GM21576 (cell line): ENCODE results near the gene PALM.
"Not testable (repeated sequence)": the region's sequence is repeated elsewhere in the genome, so short reads cannot be mapped to it uniquely, and the experiment has no call there.

ENCODE experiments used
- ATAC-seq: cut with Tn5 transposase; IDR thresholded peaks from one replicate; pipeline ENCODE4 v1.9.1; 2021; ENCODE audit warnings: mild to moderate bottlenecking, moderate library complexity; ENCODE audit not compliant: unreplicated experiment

PALM gene

DNA sequence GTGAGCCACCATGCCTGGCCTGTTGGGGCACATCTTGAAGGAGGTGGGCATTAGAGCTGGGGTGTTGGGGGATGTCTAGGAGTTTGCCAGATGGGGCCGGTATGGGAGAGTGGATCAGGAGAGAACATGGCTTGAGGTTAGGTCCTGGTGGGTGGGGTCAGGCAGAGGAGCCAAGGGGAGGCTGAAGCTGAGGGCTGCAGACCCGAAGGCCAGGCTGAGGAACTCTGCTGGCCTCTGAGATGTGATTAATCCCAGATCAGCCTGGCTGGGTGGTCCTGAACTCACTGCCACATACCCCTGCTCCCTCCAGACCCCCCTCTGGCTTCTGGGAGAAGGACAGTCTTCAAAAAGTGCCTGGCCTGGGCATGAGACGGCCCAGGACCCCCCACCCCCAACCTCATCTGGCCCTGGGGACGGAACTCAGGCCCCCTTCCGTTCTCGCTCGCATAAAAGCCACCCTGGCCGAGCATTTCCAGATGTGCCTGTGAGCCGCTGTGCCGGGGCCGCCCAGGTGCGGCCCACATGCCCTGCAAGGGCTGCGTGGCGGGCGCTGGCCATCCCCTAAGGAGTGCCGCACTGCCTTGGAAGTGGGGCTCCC lies 29.8 kb upstream of the PALM start:
- ATAC-seq, result no peak

DNA sequence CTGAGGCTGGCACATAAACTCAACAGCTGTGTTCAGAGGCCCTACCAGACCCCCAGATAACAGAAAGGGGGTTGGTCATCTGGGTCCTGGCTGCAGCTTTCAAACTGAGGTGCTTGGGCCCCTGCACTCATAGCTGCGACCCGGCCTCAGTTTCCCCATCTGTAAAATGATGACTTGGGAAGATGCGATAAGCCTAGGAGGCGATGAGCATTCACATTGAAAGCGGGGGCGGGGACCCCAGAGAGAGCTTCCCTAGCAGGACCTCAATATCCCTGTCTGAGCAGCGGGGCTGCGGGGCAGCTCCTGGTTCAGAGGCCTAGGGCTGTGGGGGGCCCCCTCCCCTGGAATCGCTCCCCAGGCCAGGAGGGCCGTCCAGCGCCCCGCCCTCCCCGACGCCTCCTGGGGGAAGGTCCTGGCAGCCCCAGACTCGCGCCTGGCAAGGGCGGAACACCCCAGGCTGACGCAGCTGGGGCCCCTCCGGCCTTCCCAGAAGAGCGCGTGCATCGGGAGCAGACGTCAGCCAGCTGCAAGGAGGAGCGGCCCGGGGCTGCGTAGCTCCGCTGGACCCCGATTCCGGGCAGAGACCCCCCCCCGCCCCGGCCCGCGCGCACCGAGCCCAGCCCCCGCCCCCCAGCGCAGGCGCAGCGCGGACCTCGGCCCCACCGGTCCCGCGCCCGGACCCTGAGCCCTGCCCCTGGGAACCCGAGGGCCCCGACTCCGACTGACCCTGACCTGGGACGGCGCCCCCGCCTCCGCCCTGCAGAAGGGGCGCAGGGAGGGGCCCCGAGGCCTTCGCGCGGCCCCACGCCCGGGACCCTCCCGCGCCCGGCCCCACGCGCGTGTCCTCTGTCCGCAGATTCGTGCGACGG lies 29.1 kb upstream of the PALM start:
- peak; percentile 6 for ATAC-seq

DNA sequence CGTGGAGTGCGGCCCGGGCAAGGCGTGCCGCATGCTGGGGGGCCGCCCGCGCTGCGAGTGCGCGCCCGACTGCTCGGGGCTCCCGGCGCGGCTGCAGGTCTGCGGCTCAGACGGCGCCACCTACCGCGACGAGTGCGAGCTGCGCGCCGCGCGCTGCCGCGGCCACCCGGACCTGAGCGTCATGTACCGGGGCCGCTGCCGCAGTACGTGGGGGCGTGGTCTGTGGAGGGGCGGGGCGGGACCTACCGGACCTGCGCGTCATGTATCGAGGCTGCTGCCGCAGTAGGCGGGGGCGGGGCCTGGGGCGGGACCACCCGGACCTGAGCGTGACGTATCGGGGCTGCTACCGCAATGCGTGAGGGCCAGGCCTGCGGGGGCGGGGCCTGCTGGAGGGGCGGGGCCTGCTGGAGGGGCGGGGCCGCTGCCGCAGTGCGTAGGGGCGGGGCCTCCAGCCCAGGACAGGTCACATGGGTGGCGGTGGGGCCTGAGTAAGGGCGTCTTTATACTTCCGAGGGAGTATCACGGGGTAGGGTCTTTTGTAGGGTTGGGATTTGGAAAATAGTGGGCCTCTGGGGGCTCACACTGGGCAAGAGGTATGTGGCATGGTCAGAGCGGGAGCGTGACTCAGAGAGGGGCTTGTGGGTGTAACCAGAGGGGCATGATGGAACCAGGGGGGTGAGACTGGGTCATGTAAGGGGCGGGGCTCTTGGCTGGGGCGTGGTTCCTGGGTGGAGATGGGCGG lies 28.3 kb upstream of the PALM start:
- ATAC-seq, result peak; percentile 57

DNA sequence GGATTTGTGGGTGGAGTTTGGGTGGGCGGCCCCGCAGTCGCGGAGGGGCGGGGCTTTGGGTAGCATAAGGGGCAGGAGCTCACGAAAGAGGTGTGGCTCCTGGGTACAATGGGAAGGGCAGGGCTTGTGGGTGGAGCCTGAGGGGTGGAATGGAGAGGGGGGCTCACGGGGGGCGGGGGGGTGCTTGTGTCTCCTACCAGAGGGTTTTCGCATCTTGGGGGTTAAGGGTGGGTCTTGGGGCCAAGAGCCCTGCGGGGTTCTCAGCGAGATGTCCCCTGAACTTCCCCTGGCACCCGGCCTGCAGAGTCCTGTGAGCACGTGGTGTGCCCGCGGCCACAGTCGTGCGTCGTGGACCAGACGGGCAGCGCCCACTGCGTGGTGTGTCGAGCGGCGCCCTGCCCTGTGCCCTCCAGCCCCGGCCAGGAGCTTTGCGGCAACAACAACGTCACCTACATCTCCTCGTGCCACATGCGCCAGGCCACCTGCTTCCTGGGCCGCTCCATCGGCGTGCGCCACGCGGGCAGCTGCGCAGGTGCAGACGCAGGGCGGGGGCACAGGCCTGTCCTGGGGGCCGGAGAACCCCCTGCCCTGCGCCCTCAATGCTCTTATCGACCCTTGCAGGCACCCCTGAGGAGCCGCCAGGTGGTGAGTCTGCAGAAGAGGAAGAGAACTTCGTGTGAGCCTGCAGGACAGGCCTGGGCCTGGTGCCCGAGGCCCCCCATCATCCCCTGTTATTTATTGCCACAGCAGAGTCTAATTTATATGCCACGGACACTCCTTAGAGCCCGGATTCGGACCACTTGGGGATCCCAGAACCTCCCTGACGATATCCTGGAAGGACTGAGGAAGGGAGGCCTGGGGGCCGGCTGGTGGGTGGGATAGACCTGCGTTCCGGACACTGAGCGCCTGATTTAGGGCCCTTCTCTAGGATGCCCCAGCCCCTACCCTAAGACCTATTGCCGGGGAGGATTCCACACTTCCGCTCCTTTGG lies 27.4 kb upstream of the PALM start:
- ATAC-seq, result no peak

DNA sequence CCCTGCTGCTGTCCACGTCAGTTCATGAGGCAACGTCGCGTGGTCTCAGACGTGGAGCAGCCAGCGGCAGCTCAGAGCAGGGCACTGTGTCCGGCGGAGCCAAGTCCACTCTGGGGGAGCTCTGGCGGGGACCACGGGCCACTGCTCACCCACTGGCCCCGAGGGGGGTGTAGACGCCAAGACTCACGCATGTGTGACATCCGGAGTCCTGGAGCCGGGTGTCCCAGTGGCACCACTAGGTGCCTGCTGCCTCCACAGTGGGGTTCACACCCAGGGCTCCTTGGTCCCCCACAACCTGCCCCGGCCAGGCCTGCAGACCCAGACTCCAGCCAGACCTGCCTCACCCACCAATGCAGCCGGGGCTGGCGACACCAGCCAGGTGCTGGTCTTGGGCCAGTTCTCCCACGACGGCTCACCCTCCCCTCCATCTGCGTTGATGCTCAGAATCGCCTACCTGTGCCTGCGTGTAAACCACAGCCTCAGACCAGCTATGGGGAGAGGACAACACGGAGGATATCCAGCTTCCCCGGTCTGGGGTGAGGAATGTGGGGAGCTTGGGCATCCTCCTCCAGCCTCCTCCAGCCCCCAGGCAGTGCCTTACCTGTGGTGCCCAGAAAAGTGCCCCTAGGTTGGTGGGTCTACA lies 25.9 kb upstream of the PALM start:
- no peak for ATAC-seq

DNA sequence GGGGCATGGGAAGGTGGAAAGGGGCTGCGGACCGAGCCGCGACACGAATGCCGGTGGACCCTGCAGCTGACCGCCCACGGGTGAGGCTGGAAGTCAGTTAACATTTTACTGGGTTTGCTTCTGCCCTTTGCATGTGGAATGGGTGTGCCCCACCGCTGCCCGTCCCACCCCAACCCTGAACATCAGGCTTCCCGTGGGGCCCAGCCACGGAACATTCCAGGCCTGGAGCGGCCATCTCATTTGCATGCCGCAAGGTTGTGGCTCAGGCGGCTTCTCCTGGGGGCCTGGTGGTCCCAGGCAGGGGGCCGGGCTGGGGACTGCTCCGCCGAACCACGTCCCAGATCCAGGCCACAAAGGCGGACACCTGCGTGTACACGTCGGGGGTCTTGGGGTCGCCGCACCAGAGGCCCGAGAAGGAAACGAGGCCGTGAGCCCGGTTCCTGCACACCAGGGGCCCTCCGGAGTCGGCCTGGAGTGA lies 23.2 kb upstream of the PALM start:
- ATAC-seq, result no peak

DNA sequence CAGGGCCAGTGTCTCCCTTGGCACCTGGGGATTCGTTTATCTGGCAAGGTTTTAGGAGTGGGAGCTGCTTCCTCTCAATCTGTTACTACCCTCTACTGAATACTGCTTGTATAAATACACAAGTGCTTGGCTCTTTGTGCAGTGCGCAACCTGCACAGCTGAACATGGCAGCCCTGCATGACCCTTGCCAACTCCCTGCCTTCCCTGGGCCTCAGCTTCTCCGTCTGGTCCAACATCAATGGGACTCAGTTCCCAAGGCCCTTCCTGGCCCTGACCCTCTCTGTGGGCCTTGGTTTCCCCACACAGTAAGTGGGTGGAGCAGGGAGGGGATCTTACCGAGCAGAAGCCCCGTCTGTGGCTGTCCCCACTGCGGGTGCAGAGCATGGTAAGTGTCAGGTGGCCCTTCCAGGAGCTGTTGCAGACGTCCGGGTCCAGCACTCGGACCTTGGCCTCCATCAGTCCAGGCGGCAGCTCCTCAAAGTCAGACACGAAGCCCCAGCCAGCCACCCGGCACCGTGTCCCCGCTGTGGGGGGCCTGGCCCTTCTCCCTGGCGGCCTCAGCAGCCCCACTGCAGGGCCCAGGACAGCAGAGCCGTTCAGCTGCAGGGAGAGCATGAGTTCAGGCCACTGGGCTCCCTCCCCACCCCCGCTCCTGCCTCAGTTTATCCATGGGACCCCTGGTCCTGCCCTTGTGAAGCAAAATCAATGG lies 22.0 kb upstream of the PALM start:
- no peak for ATAC-seq

DNA sequence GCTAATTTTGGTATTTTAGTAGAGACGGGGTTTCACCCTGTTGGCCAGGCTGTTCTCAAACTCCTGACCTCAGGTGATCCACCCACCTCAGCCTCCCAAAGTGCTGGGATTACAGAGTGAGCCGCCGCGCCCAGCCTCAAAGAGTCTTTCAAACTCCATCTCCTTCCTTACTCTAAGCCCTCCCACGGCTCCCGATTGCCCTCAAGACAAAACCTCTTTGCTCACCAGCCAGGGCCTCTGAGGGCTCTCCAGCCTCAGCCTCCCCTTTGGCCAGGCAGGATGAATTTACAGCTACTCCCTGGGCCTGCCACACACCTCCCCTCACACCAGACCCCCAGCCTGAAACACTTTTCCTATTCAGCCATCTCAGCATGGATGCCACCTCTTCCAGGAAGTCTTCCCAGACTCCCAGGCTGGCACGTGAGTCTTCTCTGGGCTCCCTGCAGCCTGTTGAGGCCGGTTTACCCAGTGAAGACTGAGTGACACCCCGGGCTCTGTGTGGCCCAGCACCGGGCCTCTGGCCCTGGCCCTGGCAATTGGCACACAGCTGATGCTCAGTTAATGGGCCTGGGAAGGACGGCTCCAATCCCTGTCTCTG lies 21.1 kb upstream of the PALM start:
- no peak for ATAC-seq

DNA sequence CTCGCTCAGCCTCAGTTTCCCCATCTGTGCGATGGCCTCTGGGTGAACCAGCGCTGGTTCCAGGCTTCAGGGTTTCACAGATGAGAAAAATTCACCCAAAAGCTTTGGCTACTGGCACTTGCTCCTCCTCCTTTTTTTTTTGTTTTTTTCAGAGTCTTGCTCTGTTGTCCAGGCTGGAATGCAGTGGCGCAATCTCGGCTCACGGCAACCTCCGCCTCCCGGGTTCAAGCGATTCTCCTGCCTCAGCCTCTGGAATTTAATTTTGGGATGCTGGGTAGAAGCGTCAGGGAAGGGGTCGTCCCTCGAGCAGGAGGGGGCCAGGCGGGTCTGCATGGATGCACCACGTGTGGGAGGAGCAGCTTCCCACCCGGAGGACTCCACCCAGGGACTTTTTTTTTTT lies 20.5 kb upstream of the PALM start:
- ATAC-seq, result no peak

DNA sequence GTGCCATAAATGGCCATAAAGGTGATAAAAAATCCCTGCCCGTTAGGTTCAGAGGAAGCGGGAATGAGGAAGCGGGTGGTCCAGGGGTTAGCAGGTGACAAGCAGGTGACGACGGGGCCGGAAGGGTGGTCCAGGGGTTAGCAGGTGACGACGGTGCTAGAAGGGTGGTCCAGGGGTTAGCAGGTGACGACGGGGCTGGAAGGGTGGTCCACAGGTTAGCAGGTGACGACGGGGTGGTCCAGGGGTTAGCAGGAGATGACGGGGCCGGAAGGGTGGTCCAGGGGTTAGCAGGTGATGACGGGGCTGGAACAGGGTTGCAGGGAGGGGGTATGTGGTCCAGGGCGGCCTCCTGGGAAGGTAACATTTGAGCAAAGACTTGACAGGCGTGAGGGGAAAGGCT lies 19.7 kb upstream of the PALM start:
- no peak for ATAC-seq

DNA sequence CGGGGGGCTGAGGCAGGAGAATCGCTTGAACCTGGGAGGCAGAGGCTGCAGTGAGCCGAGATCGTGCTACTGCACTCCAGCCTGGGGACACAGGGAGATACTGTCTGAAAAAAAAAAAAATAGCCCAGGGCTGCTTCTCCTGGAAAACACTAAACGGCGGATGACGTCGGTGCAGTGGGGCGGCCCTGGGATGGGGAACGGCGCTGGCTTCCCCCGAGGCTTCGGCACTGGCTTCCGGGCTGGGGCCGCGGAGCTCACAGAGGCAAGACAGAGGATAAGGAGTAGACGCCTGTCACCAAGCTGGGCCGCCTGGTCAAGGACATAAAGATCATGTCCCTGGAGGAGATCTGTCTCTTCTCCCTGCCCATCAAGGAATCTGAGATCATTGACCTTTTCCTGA lies 18.5 kb upstream of the PALM start:
- no peak for ATAC-seq

DNA sequence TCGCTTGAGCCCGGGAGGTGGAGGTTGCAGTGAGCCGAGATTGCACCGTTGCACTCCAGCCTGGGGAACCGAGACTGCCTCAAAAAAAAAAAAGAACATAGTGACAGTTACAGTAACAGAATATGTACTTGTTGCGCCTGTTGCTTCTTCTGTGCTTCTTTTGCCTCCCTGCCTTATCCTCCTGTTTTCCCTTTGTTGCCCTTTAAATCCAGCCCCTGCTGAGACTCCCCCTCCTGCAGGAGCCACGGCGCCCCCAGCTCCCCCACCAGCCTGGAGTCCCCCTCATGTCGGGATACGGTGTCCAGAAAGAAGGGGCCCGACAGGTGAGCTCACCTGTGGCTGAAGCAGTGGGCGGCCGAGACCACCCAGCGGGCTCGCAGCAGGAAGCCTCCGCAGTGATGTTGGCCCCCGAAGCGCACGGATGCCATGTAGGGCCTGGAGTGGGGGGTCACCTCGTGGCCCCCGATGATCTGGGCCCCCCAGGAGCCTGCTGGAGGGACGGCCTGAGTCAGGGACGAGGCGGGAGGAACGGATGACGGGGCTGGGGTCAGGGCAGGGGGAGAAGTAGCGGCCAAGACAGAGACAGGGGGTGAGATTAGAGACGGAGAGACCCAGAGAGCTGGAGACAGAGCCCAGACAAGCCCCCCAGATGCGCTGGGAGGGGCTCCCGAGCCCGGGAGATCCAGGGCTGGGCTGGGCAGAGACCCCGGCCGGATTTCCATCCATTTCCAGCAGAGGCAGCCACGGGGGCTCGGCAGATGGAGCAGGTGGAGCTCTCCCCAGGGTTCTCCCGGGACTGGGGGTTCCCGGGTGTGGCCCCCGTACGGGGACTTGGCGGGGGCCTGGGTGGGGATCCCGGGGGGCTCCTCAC lies 14.0 kb upstream of the PALM start:
- no peak for ATAC-seq

DNA sequence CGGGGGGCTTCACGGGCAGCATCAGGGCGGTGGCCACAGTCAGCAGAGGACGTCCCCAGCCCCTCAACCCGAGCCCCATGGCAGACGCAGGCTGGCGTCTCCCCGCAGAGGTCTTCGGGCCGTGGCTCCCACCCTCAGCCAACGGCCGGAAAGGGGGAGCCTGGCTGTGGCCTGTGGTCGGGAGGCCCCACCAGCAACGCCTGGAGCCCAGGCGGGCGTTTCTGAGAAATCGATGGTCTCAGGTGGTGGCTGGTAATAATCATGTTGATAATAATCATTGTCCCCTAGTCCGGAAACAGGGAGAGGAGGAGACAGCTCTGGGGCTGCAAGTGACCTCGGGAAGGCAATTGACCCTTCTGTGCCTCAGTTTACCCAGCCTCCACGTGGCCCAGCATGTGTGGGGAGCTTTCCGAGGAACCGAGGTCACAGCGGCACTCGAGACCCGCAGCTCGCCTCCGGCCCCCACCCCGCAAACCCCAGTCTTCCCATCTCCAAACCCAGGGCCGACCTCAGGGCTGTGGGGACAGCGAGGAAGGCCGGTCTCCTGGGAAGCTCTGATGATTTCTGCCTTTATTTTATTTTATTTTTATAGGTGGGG lies 13.3 kb upstream of the PALM start, which contains the start of gene PRSS57:
TSS of gene PRSS57 (minus strand) at position 101 of the 598 bp plus-strand sequence. CDS start at position 79, 22 bp downstream.
- no peak for ATAC-seq

DNA sequence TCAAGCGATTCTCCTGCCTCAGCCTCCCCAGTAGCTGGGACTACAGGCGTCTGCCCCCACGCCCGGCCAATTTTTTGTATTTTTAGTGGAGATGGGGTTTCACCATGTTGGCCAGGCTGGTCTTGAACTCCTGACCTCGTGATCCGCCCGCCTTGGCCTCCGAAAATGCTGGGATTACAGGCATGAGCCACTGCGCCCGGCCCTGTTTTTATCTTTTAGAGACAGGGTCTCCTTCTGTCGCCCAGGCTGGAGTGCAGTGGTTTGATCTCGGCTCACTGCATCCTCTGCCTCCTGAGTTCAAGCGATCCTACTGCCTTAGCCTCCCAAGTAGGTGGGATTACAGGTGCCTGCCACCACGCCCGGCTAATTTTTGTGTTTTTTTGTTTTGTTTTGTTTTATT lies 10.2 kb upstream of the PALM start:
- not testable (repeated sequence) for ATAC-seq

DNA sequence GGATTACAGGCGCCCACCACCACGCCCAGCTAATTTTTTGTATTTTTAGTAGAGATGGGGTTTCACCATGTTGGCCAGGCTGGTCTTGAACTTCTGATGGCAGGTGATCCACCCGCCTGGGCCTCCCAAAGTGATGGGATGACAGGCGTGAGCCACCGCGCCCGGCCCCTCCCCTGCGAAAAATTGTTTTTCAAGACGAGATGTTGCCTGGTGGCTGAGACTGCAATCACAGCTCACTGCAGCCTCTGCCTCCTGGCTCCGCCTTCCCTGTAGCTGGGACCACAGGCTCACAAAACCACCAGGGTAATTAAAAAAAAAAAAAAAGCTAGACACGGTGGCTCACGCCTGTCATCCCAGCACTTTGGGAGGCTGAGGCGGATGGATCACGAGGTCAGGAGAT lies 8.8 kb upstream of the PALM start:
- not testable (repeated sequence) for ATAC-seq

DNA sequence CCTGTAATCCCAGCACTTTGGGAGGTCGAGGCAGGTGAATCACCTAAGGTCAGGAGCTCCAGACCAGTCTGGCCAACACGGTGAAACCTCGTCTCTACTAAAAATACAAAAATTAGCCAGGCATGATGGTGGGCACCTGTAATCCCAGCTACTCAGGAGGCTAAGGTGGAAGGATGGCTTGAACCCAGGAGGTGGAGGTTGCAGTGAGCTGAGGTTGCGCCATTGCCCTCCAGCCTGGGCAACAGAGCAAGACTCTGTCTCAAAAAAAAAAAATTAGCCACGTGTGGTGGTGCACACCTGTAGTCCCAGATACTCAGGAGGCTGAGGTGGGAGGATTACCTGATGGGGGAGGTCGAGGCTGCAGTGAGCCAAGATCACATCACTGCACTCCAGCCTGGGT lies 5.9 kb upstream of the PALM start:
- not testable (repeated sequence) for ATAC-seq

DNA sequence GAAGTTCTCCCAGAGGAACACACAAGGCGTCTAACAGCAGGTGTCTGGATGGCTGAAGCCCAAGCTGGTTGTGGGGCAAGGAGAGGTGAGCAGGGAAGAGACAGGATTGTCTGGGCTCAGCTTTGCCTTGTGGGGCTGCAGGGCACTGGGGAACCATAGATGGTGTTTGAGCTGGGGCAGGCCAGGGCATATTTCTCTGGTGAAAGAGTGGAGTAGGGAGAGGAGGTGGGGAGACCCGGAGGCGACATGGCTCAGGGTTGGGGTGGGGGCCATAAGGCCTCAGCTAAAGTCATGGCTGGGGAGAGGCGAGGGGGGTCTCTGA lies 5.4 kb upstream of the PALM start:
- no peak for ATAC-seq
